ENCODE data around the gene LRRC73.

DNA sequence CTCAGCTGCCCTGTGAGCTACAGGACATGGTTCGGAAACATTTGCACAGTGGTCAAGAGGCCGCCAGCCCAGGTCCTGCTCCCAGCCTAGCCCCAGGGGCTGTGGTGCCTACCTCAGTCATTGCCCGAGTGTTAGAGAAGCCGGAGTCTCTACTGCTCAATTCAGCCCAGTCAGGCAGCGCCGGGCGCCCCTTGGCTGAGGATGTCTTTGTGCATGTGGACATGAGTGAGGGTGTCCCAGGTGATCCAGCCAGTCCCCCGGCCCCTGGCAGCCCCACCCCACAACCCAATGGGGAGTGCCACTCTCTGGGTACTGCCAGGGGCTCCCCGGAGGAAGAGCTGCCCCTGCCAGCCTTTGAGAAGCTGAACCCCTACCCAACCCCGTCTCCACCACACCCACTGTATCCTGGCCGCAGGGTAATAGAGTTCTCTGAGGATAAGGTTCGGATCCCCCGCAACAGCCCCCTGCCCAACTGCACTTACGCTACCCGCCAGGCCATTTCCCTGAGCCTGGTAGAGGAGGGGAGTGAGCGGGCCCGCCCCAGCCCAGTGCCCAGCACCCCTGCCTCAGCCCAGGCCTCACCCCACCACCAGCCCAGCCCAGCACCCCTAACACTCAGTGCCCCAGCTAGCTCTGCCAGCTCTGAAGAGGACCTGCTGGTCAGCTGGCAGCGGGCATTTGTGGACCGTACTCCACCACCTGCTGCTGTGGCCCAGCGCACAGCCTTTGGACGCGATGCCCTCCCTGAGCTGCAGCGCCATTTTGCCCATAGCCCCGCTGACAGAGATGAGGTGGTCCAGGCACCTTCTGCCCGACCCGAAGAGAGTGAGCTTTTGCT, 5.2 kb downstream of the LRRC73 start:
- TF ChIP-seq RFX5 (IDR thresholded peaks at IDR 0.05; ENCODE audit: low read depth, low read length) = no peak
- TF ChIP-seq EP300 (IDR thresholded peaks at IDR 0.05; ENCODE audit: low read length) = no peak
- TF ChIP-seq JUND (IDR thresholded peaks at IDR 0.05; ENCODE audit: borderline replicate concordance, low read depth, low read length) = no peak
- TF ChIP-seq JUND (tag; IDR thresholded peaks at IDR 0.05; ENCODE audit: borderline replicate concordance, low read depth, low read length) = no peak
- TF ChIP-seq ZFPM2 (CRISPR knock-in tag; IDR thresholded peaks at IDR 0.05) = no peak
- TF ChIP-seq, protein P1, sequence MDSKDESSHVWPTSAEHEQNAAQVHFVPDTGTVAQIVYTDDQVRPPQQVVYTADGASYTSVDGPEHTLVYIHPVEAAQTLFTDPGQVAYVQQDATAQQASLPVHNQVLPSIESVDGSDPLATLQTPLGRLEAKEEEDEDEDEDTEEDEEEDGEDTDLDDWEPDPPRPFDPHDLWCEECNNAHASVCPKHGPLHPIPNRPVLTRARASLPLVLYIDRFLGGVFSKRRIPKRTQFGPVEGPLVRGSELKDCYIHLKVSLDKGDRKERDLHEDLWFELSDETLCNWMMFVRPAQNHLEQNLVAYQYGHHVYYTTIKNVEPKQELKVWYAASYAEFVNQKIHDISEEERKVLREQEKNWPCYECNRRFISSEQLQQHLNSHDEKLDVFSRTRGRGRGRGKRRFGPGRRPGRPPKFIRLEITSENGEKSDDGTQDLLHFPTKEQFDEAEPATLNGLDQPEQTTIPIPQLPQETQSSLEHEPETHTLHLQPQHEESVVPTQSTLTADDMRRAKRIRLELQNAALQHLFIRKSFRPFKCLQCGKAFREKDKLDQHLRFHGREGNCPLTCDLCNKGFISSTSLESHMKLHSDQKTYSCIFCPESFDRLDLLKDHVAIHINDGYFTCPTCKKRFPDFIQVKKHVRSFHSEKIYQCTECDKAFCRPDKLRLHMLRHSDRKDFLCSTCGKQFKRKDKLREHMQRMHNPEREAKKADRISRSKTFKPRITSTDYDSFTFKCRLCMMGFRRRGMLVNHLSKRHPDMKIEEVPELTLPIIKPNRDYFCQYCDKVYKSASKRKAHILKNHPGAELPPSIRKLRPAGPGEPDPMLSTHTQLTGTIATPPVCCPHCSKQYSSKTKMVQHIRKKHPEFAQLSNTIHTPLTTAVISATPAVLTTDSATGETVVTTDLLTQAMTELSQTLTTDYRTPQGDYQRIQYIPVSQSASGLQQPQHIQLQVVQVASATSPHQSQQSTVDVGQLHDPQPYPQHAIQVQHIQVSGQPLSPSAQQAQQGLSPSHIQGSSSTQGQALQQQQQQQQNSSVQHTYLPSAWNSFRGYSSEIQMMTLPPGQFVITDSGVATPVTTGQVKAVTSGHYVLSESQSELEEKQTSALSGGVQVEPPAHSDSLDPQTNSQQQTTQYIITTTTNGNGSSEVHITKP (IDR thresholded peaks at IDR 0.05; ENCODE audit: partially characterized antibody) = no peak
- no peak for TF ChIP-seq TFAM (CRISPR knock-in tag; conservative IDR thresholded peaks at IDR 0.05)
- no peak for TF ChIP-seq GABPA (tag; conservative IDR thresholded peaks at IDR 0.05; ENCODE audit: low read depth)

All from K562 (cell line).